HG03571 (cell line): ENCODE results near the gene VPS25.

Experiments
- ATAC-seq: cut with Tn5 transposase; IDR thresholded peaks from one replicate; pipeline ENCODE4 v1.9.1; 2021; ENCODE audit not compliant: unreplicated experiment

VPS25 gene

GRCh38 chr17:42792545-42792944, 19.3 kb downstream of the VPS25 start:
- no peak for ATAC-seq

- ATAC-seq = no peak
Observed at GRCh38 chr17:42795061-42795460, 21.8 kb downstream of the VPS25 start.

GRCh38 chr17:42795465-42795864, 22.2 kb downstream of the VPS25 start:
- no peak for ATAC-seq

- no peak for ATAC-seq
Observed at GRCh38 chr17:42796066-42796758, 23.0 kb downstream of the VPS25 start.

- ATAC-seq = no peak
Observed at GRCh38 chr17:42797067-42798007, 24.1 kb downstream of the VPS25 start.

- no peak for ATAC-seq
Observed at GRCh38 chr17:42798011-42798382, 24.7 kb downstream of the VPS25 start.

- no peak for ATAC-seq
Observed at GRCh38 chr17:42798383-42799380, 25.4 kb downstream of the VPS25 start, which contains the start of the genes CNTD1 and COA3. CNTD1 (plus strand) TSS chr17:42798861; CDS start chr17:42799068, 207 bp downstream. COA3 (minus strand) TSS chr17:42798704; CDS start chr17:42798681, 23 bp downstream.

- ATAC-seq = no peak
Observed at GRCh38 chr17:42803074-42803883, 30.0 kb downstream of the VPS25 start.

- no peak for ATAC-seq
Observed at GRCh38 chr17:42804918-42805367, 31.7 kb downstream of the VPS25 start.

GRCh38 chr17:42806249-42806648, 33.0 kb downstream of the VPS25 start:
- ATAC-seq = no peak

- no peak for ATAC-seq
Observed at GRCh38 chr17:42809250-42809649, 36.0 kb downstream of the VPS25 start.

- no peak for ATAC-seq
Observed at GRCh38 chr17:42814633-42815399, 41.6 kb downstream of the VPS25 start.

- no peak for ATAC-seq
Observed at GRCh38 chr17:42817866-42818265, 44.6 kb downstream of the VPS25 start.

- no peak for ATAC-seq
Observed at GRCh38 chr17:42818379-42818778, 45.1 kb downstream of the VPS25 start.

- ATAC-seq = no peak
Observed at GRCh38 chr17:42819939-42820535, 46.8 kb downstream of the VPS25 start.

GRCh38 chr17:42821176-42821575, 47.9 kb downstream of the VPS25 start:
- ATAC-seq = no peak

GRCh38 chr17:42827472-42827871, 54.2 kb downstream of the VPS25 start:
- ATAC-seq = no peak
